ENCODE data around the gene WASHC1.
"Not testable (repeated sequence)": the region's sequence is repeated elsewhere in the genome, so short reads cannot be mapped to it uniquely, and the experiment has no call there.

Gene WASHC1

DNA sequence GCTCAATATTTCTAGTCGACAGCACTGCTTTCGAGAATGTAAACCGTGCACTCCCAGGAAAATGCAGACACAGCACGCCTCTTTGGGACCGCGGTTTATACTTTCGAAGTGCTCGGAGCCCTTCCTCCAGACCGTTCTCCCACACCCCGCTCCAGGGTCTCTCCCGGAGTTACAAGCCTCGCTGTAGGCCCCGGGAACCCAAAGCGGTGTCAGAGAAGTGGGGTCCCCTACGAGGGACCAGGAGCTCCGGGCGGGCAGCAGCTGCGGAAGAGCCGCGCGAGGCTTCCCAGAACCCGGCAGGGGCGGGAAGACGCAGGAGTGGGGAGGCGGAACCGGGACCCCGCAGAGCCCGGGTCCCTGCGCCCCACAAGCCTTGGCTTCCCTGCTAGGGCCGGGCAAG, 481 bp downstream of the WASHC1 start:
- peak overlapping the region; percentile 38 for H3K4me3 ChIP-seq (ENCODE audit: low read depth, low read length)
- DNase-seq (ENCODE audit: low read depth), result not testable (repeated sequence)

DNA sequence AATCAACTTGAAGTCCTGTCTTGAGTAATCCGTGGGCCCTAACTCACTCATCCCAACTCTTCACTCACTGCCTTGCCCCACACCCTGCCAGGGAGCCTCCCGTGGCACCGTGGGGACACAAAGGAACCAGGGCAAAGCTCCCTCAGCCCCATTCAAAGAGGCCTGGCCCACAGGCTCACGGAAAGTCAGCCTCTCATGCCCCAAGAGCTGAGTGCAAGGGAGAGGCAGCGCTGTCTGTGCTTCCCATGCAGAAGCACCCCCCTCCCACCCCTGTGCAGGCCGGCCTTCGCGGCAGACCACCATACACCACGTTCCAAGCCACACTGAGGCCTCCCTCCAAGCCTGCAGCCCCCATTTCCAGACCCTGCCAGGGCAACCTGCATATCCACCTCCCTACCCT, 7.6 kb downstream of the WASHC1 start:
- not testable (repeated sequence) for H3K4me3 ChIP-seq (ENCODE audit: low read depth, low read length); DNase-seq (ENCODE audit: low read depth)

DNA sequence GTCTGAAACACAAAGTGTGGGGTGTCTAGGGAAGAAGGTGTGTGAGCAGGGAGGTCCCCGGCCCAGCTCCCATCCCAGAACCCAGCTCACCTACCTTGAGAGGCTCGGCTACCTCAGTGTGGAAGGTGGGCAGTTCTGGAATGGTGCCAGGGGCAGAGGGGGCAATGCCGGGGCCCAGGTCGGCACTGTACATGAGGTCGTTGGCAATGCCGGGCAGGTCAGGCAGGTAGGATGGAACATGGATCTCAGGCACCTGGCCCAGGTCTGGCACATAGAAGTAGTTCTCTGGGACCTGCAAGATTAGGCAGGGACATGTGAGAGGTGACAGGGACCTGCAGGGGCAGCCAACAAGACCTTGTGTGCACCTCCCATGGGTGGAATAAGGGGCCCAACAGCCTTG, 12.4 kb downstream of the WASHC1 start:
- not testable (repeated sequence) for H3K4me3 ChIP-seq (ENCODE audit: low read depth, low read length); DNase-seq (ENCODE audit: low read depth)

GRCh38 chr9:14129-14809, 15.0 kb downstream of the WASHC1 start:
- not testable (repeated sequence) for DNase-seq (ENCODE audit: low read depth); H3K4me3 ChIP-seq (ENCODE audit: low read depth, low read length)

DNA sequence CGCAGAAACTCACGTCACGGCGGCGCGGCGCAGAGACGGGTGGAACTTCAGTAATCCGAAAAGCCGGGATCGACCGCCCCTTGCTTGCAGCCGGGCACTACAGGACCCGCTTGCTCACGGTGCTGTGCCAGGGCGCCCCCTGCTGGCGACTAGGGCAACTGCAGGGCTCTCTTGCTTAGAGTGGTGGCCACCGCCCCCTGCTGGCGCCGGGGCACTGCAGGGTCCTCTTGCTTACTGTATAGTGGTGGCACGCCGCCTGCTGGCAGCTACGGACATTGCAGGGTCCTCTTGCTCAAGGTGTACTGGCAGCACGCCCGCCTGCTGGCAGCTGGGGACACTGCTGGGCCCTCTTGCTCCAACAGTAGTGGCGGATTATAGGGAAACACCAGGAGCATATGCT, 18.1 kb downstream of the WASHC1 start:
- not testable (repeated sequence) for DNase-seq (ENCODE audit: low read depth); H3K4me3 ChIP-seq (ENCODE audit: low read depth, low read length)
- TF ChIP-seq, protein P1, sequence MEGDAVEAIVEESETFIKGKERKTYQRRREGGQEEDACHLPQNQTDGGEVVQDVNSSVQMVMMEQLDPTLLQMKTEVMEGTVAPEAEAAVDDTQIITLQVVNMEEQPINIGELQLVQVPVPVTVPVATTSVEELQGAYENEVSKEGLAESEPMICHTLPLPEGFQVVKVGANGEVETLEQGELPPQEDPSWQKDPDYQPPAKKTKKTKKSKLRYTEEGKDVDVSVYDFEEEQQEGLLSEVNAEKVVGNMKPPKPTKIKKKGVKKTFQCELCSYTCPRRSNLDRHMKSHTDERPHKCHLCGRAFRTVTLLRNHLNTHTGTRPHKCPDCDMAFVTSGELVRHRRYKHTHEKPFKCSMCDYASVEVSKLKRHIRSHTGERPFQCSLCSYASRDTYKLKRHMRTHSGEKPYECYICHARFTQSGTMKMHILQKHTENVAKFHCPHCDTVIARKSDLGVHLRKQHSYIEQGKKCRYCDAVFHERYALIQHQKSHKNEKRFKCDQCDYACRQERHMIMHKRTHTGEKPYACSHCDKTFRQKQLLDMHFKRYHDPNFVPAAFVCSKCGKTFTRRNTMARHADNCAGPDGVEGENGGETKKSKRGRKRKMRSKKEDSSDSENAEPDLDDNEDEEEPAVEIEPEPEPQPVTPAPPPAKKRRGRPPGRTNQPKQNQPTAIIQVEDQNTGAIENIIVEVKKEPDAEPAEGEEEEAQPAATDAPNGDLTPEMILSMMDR (IDR thresholded peaks at IDR 0.05; ENCODE audit: low read depth, low read length), result peak; percentile 19

- not testable (repeated sequence) for H3K4me3 ChIP-seq (ENCODE audit: low read depth, low read length)
Observed at GRCh38 chr9:10653-11053, 18.6 kb downstream of the WASHC1 start.

DNA sequence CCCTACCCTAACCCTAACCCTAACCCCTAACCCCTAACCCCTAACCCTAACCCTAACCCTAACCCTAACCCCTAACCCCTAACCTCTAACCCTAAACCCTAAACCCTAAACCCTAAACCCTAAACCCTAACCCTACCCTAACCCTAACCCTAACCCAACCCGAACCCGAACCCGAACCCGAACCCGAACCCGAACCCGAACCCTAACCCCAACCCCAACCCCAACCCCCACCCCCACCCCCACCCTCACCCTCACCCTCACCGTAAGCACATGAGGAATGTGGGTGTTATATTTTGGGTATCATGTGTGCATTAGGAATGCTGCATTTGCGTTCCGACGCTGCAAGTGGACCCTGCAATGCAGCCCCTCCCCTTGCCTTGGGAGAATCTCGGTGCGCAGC, 19.0 kb downstream of the WASHC1 start:
- DNase-seq (ENCODE audit: low read depth), result peak; percentile 32
- H3K4me3 ChIP-seq (ENCODE audit: low read depth, low read length), result not testable (repeated sequence)

More at GRCh38 chr9:10653-11053, 18.6 kb downstream of the WASHC1 start:
- DNase-seq (ENCODE audit: low read depth), result peak; percentile 2

Data from NB4 (cell line).